ENCODE measurements around the gene FETUB. TPM values are rescaled to one million over a fixed set of nuclear protein-coding genes. Genes with fewer than 3 reads are reported as not detected.

FETUB gene
- total and polyA plus RNA-seq, 2 of the 4 experiments (the other 2 are of a cell fraction) = not detected

GRCh38 chr3:186630950-186631641 lies 9.1 kb upstream of the FETUB start:
- H2AK5ac ChIP-seq (ENCODE audit: low read depth, low read length) = no peak overlapping the region
- H3K36me3 ChIP-seq (ENCODE audit: control insufficient read depth, insufficient read depth, low read length) = no peaks in the 10 kb centered on the region
- in situ Hi-C loops (cut with MboI; ENCODE audit: low sequenced_read_pairs) (no loop called here), intact Hi-C loops (cut with micrococcal nuclease) (no loop called here), dilution Hi-C loops (cut with HindIII; ENCODE audit: low sequenced_read_pairs, unreplicated experiment) (no loop called here)
- no peaks in the 10 kb centered on the region for H3K9me3 ChIP-seq (ENCODE audit: control insufficient read depth, insufficient read depth, low read length)
- H4K91ac ChIP-seq (ENCODE audit: insufficient read depth, low read depth, low read length) = no peak overlapping the region
- 50% methylated on average over 1 of the region's 6 CpGs; no CpG with 5 or more reads in 1 of the 2 experiments for WGBS, 2 experiments (ENCODE audit: extremely low coverage in 2 of 2, insufficient read length in 1 of 2)
- ChIA-PET CTCF (interaction anchor here (1.1 kb wide), 1 partner anchor 14 kb away, joined by 7 read pairs; no protein-coding TSS in a partner anchor), POLR2A (ENCODE audit: unreplicated experiment) (no interaction called here)
- no peak overlapping the region for H2AK9ac ChIP-seq (replicated peaks; ENCODE audit: low read depth, low read length, poor library complexity)
- H2BK5ac ChIP-seq (ENCODE audit: low read depth, low read length, poor library complexity, severe bottlenecking) = no peak overlapping the region
- no peaks in the 10 kb centered on the region for H4K20me1 ChIP-seq (ENCODE audit: insufficient read depth, low read length)
- H3K27ac ChIP-seq (ENCODE audit: insufficient read depth, low read length) = no peak overlapping the region
- no peak overlapping the region for H3K4me3 ChIP-seq (ENCODE audit: insufficient read depth, low read depth, low read length)
- H3K14ac ChIP-seq (replicated peaks; ENCODE audit: low read depth, low read length) = no peak overlapping the region
- peaks cover 5% of the 10 kb centered on the region for H3K27me3 ChIP-seq (ENCODE audit: control insufficient read depth, insufficient read depth, low read length)
- ATAC-seq (ENCODE audit: low read depth) = no peak
- no peak overlapping the region for H2AFZ ChIP-seq (replicated peaks; ENCODE audit: low read length, poor library complexity)
- H3K4me1 ChIP-seq (ENCODE audit: control insufficient read depth, insufficient read depth, low read length) = no peaks in the 10 kb centered on the region
- TF ChIP-seq MXI1 (IDR thresholded peaks at IDR 0.05; ENCODE audit: borderline replicate concordance, low read depth, low read length) (no peak), MAZ (IDR thresholded peaks at IDR 0.05; ENCODE audit: borderline replicate concordance, low read depth, low read length) (no peak), BHLHE40 (IDR thresholded peaks at IDR 0.05; ENCODE audit: low read depth, low read length) (no peak), RCOR1 (IDR thresholded peaks at IDR 0.05; ENCODE audit: insufficient replicate concordance, low read length) (no peak)
- no peak overlapping the region for H3K4me2 ChIP-seq (ENCODE audit: low read depth, low read length)
- no peaks in the 10 kb centered on the region for H3K9me1 ChIP-seq (ENCODE audit: insufficient read depth, low read length)
- no peak overlapping the region for H4K5ac ChIP-seq (ENCODE audit: low read depth, low read length)
- no TSS peak for BruUV-seq (replicated peaks)
- H2BK15ac ChIP-seq (ENCODE audit: low read depth, low read length) = no peak overlapping the region
- H3K18ac ChIP-seq (ENCODE audit: low read depth, low read length) = no peak overlapping the region
- H4K8ac ChIP-seq (ENCODE audit: low read depth in 2 of 2, low read length in 2 of 2) = no peak overlapping the region
- H3K79me1 ChIP-seq (ENCODE audit: low read depth in 1 of 2, low read length in 2 of 2) = no peaks in the 10 kb centered on the region
- no peak overlapping the region for H3K23ac ChIP-seq (ENCODE audit: low read depth, low read length)
- H3K56ac ChIP-seq (ENCODE audit: extremely low read depth, insufficient read depth, low read length) = no peak overlapping the region
- no peak overlapping the region for H3K9ac ChIP-seq (ENCODE audit: low read depth, low read length)
- no peak overlapping the region for H2BK120ac ChIP-seq (ENCODE audit: low read depth, low read length)
- DNase-seq = no peak
- H2BK20ac ChIP-seq (ENCODE audit: low read depth, low read length) = no peak overlapping the region
- no peak overlapping the region for H3K4ac ChIP-seq (ENCODE audit: low read depth, low read length)

All from IMR-90 (cell line).